22Rv1 (cell line): ENCODE results near the gene NUP93.

Source experiments
- CTCF ChIP-seq: fragments of 450-650 bp; IDR thresholded peaks from 2 replicates; pipeline ENCODE4 v1.5.1; 2017; ENCODE audit warnings: mild to moderate bottlenecking
- ZFX ChIP-seq: fragments of 450-650 bp; IDR thresholded peaks from 2 replicates; pipeline ENCODE4 v1.6.1; 2017; ENCODE audit warnings: antibody characterized with exemption, borderline replicate concordance

GRCh38 chr16:56749672-56750491, 20.0 kb downstream of the NUP93 start:
- no peak for TF ChIP-seq CTCF
- no peak for TF ChIP-seq ZFX
